HG03066 (cell line): Measurements from ENCODE around the gene FCER1G.

Experiments used
- ATAC-seq: cut with Tn5 transposase; IDR thresholded peaks from one replicate; pipeline ENCODE4 v1.9.1; 2021; ENCODE audit warnings: low read depth; ENCODE audit not compliant: unreplicated experiment

Gene FCER1G

GRCh38 chr1:161215076-161215475 is at the start of gene FCER1G:
Gene FCER1G, plus strand, starts transcription at chr1:161215295. Its CDS starts 27 bp downstream, at chr1:161215322.
- ATAC-seq, result no peak

DNA sequence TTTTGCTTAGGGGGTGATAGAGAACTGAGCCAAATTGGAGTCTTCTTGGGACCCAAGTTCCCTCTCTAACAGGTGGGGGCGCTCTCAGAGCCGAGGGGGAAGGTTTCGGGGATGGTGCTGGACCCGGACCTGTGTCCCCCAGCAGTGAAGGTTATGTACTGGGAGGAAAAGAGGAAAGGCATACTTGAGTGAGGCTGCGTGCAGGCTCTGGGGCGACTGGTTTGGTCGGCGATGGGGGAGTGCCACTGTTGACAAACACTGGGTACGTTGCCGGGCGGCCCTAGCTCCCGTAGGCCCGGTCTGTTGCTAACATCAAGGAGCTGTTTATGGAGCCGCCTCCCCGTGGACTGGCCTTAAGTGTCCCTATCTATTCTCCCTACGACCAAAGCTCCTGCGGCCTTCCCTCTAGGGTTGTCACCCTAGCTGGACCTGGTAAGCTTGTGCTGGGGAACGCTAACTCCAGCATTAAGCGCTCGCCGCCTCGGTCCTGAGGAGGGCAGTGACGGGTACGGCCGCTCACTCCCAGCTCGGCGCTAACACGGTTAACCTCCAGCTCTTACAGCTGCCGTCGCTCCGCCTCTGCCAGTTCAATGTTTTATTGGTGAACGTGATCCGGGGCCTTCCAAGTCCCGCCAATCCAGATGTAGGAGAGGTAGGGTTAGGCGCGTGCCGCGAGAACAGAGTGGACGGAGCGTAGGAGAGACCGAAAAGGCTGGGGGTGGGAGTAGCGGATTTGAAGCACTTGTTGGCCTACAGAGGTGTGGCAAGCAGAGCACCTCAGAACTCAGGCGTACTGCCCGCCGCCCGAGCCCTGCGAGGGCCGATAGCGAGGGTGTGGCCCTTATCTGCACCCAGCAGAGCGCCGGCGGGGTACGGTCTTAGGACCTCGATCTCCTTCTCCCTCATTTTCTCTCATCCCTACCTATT is 49.1 kb upstream of the FCER1G start, which contains the start of gene PPOX:
Gene PPOX, plus strand, starts transcription at position 685 of the 927 bp plus-strand sequence. CDS start 422 bp downstream, outside the sequence.
- peak; percentile 91 for ATAC-seq

- ATAC-seq, result peak; percentile 15
Observed at GRCh38 chr1:161166669-161167548, 48.2 kb upstream of the FCER1G start.

DNA sequence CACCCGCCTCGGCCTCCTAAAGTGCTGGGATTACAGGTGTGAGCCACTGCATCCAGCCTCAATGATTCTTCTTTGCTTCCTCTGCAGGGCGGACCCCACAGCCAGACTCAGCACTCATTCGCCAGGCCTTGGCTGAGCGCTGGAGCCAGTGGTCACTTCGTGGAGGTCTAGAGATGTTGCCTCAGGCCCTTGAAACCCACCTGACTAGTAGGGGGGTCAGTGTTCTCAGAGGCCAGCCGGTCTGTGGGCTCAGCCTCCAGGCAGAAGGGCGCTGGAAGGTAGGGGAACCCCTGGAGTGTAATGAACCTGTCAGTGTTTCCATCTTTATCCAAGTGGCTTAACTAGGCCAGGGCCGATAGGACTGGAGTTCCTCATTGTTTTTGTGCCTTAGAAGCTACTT is 46.2 kb upstream of the FCER1G start:
- no peak for ATAC-seq

GRCh38 chr1:161171191-161171590 is 43.9 kb upstream of the FCER1G start:
- no peak for ATAC-seq

GRCh38 chr1:161171696-161172095 is 43.4 kb upstream of the FCER1G start:
- no peak for ATAC-seq

- no peak for ATAC-seq
Observed at GRCh38 chr1:161172349-161172748, 42.7 kb upstream of the FCER1G start.

GRCh38 chr1:161172776-161173376 is 42.2 kb upstream of the FCER1G start:
- no peak for ATAC-seq

GRCh38 chr1:161173711-161174110 is 41.4 kb upstream of the FCER1G start:
- no peak for ATAC-seq

DNA sequence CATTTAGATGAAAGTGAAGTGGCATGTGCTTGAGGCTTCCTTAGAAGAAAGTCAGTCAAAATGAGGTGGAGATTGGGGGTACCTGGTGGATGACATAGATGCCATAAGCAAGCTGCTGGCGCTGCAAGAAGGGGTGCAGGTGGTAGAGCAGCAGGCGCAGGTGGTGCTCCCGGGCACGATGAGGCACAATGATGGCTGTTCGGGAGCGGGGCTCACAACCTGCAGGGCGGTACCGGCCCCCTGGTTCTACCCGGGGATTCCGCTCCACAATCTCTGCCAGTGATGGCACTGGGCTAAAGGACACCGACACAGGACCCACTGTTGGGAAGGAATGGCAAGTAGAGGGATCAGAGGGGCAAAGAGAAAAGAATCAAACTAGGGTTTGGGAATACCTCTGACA is 40.2 kb upstream of the FCER1G start:
- ATAC-seq, result no peak

- no peak for ATAC-seq
Observed at GRCh38 chr1:161175771-161176453, 39.2 kb upstream of the FCER1G start.

- no peak for ATAC-seq
Observed at GRCh38 chr1:161176468-161177111, 38.5 kb upstream of the FCER1G start.

DNA sequence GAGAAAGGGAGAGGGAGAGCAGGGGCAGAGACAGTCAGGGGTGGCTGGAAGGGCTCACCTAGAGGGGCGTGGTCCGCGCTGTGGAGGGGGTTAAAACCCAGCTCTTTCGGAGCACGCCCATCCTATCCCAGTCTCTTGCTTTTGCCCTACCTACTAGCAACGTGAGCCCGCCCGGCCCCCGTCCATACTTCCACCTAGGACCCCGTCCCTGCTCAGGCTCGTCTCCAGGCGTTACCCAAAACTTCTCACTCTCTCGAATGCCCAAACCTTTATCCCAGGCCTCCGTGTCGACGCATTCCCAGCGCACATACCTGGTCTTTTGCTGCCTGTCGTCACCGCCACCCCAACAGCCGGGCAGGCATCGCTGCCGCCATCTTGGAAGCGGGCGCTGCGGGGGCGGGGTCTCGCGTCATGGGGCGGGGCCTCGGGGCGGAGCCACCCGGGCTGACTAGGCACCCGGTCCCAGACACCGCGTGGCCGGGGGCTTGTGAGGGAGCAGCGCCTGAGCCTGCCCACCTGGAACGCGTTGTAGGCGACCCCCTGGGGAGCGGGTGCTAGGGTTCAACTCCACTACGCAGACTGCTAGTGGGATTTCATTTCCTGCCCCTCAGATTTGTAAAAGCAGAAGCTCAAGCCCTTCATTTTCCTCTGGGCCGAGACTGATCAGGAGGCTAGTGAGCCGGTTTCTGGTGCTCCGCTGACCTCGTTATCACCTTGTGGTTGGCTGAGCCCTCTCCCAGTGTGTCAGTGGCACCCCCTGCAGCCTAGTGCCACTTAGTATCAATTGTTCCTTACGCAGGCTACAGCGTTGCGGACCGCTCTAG is 37.8 kb upstream of the FCER1G start, which contains the start of gene B4GALT3:
Gene B4GALT3, minus strand, starts transcription at position 396 of the 824 bp plus-strand sequence. CDS start 1,447 bp downstream, outside the sequence.
- ATAC-seq, result peak; percentile 68

GRCh38 chr1:161177936-161178244 is 37.2 kb upstream of the FCER1G start:
- ATAC-seq, result no peak

DNA sequence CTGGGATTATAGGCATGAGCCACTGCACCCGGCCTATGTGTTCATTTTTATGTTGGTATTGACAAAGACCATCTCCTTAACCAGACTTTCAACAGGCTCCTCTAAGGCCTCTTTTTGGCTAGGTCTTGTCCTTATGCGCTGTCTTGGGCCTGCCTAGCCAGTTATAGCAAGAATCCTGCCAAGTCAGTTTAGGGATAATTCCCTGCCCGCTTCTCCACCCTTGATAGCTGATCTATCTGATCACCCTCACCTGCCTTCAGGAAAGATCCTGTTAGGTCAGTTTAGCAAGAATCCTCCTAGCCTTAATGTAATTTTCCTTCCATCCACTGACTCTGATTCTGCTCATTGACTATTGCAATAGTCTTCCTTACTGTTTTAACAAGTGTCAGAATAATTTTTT is 35.4 kb upstream of the FCER1G start:
- no peak for ATAC-seq

DNA sequence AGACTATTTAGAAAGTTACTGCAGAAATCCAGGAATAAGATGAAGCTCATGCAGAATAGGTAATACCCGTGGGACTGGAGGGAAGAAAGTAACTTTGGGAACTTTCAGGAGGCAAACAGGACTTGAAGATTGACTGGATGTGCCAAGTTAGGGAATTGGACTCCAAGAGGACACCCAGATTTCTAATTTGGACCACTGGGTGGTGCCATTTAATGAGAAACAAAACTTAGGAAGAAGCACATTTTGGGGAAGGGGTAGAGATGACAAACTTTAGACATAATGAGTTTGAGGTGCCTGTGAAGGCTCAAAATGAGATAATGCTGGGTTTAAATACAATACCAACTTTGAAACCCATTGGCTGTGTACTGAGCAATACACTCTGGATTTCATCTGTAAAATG is 34.5 kb upstream of the FCER1G start:
- no peak for ATAC-seq

GRCh38 chr1:161182214-161182613 is 32.9 kb upstream of the FCER1G start:
- ATAC-seq, result peak; percentile 52

- peak; percentile 60 for ATAC-seq
Observed at GRCh38 chr1:161185282-161185682, 29.8 kb upstream of the FCER1G start.
